A549 (cell line): ENCODE measurements around the gene PRTFDC1. TPM values are rescaled to one million over a fixed set of nuclear protein-coding genes. Genes with fewer than 3 reads are reported as not detected.
A peak's percentile ranks its signal among the peaks of the same experiment; 100 is the strongest.
"Not testable (repeated sequence)": the region's sequence is repeated elsewhere in the genome, so short reads cannot be mapped to it uniquely, and the experiment has no call there.

Experiments used
- ATAC-seq, 2 experiments: fragments of 200-7000 bp in 1 of 2; fragments of >200 bp in 1 of 2; cut with Nextera tagmentation in 1 of 2; cut with Tn5 transposase in 1 of 2; 3 replicates each; pipeline versions ENCODE4 v1.8.0 to v1.9.1; 2018 to 2020; ENCODE audit warnings: mild to moderate bottlenecking in 1 of 2, moderate library complexity in 1 of 2
- CTCF ChIA-PET: fragments of 300-600 bp; sonication (Branson Sonifier 250); formaldehyde crosslinking; extraction: SDS; loops from one replicate; lab custom pipeline; 2021; ENCODE audit warnings: antibody characterized with exemption, inconsistent platforms; lab: Yijun Ruan, JAX
- POLR2A ChIA-PET: fragments of 350-600 bp; formaldehyde crosslinking; extraction: SDS; loops from one replicate; lab custom pipeline; 2021; ENCODE audit warnings: antibody characterized with exemption, inconsistent platforms; lab: Yijun Ruan, JAX
- DNase-seq, 2 experiments: peaks; one replicate each; pipeline versions ENCODE4 v3.0.0 to v3.0.0-alpha.2; 2011 to 2016; ENCODE audit warnings: low read depth in 1 of 2, low spot score in 1 of 2
- FAIRE-seq: peaks from 2 replicates; lab custom pipeline; 2011; peaks lifted over from hg19 to GRCh38; lab: Jason Lieb, UNC
- H3K27ac ChIP-seq, 2 experiments: fragments of >200 bp; sonication (Bioruptor Twin); formaldehyde crosslinking; 3 replicates each; pipeline ENCODE4 v1.5.1; 2016 to 2017
- H3K4me1 ChIP-seq: fragments of >200 bp; sonication (Bioruptor Twin); formaldehyde crosslinking; 3 replicates; pipeline ENCODE4 v1.6.1; 2016
- H3K4me2 ChIP-seq: fragments of >200 bp; sonication (Bioruptor Twin); formaldehyde crosslinking; 3 replicates; pipeline ENCODE4 v1.6.1; 2016
- H3K4me3 ChIP-seq: fragments of >200 bp; sonication (Bioruptor Twin); formaldehyde crosslinking; 3 replicates; pipeline ENCODE4 v1.5.1; 2016
- H3K9me3 ChIP-seq: fragments of >200 bp; sonication (Bioruptor Twin); formaldehyde crosslinking; 3 replicates; pipeline ENCODE4 v1.6.1; 2016
- ATOH8 ChIP-seq: fragments of 250-450 bp; sonication (Bioruptor Pico); IDR thresholded peaks from 2 replicates; pipeline ENCODE4 v1.5.0; 2020; ENCODE audit warnings: low read depth, mild to moderate bottlenecking, moderate library complexity
- CHD4 ChIP-seq: fragments of 200-600 bp; sonication (generic); IDR thresholded peaks from 2 replicates; pipeline ENCODE4 v1.6.1; 2016; ENCODE audit warnings: antibody characterized with exemption, mild to moderate bottlenecking, borderline replicate concordance
- FOSL2 ChIP-seq, 2 experiments: fragments of 450-650 bp in 1 of 2; fragments of >200 bp in 1 of 2; sonication (Bioruptor Twin) in 1 of 2; formaldehyde crosslinking; IDR thresholded peaks; 2 replicates each; pipeline versions ENCODE4 v1.5.0 to v1.6.1; 2016 to 2020; ENCODE audit warnings: mild to moderate bottlenecking in 1 of 2, moderate library complexity in 1 of 2
- FOXS1 ChIP-seq: fragments of 250-450 bp; sonication (Bioruptor Pico); IDR thresholded peaks from 2 replicates; pipeline ENCODE4 v1.5.0; 2020; ENCODE audit warnings: mild to moderate bottlenecking, moderate library complexity
- GATA3 ChIP-seq: IDR thresholded peaks from 2 replicates; pipeline ENCODE4 v1.6.1; 2012; ENCODE audit warnings: borderline replicate concordance
- NPAS2 ChIP-seq: fragments of 250-450 bp; sonication (Bioruptor Pico); IDR thresholded peaks from 2 replicates; pipeline ENCODE4 v1.8.0; 2022; ENCODE audit warnings: mild to moderate bottlenecking, moderate library complexity, borderline replicate concordance
- NR3C1 ChIP-seq: fragments of >200 bp; sonication (Bioruptor Twin); formaldehyde crosslinking; IDR thresholded peaks from 3 replicates; pipeline ENCODE4 v1.6.1; 2017
- RAD21 ChIP-seq, 2 experiments: fragments of >200 bp in 1 of 2; sonication (Bioruptor Twin) in 1 of 2; formaldehyde crosslinking in 1 of 2; IDR thresholded peaks in 1 of 2; conservative IDR thresholded peaks in 1 of 2; 2 replicates in 1 of 2; 3 replicates in 1 of 2; pipeline ENCODE4 v1.6.1; 2012 to 2018; ENCODE audit warnings: inconsistent platforms in 1 of 2
- RCOR1 ChIP-seq: fragments of 150-350 bp; IDR thresholded peaks from 2 replicates; pipeline ENCODE4 v1.6.1; 2014; ENCODE audit warnings: antibody characterized with exemption, low read length, low read depth
- REST ChIP-seq: fragments of 200-600 bp; sonication (generic); IDR thresholded peaks from 2 replicates; pipeline ENCODE4 v1.6.1; 2016; ENCODE audit warnings: antibody characterized with exemption, mild to moderate bottlenecking, moderate library complexity
- SMC3 ChIP-seq: fragments of >200 bp; sonication (Bioruptor Twin); formaldehyde crosslinking; IDR thresholded peaks from 3 replicates; pipeline ENCODE4 v1.6.1; 2018; ENCODE audit warnings: inconsistent platforms
- USF2 ChIP-seq: fragments of 450-650 bp; IDR thresholded peaks from 2 replicates; pipeline ENCODE4 v1.6.1; 2014; ENCODE audit warnings: antibody characterized with exemption
- ZC3H11A ChIP-seq: fragments of 450-650 bp; IDR thresholded peaks from 2 replicates; pipeline ENCODE4 v1.6.1; 2014; ENCODE audit warnings: antibody characterized with exemption, mild to moderate bottlenecking
- ZSCAN20 ChIP-seq: fragments of 250-450 bp; sonication (Bioruptor Pico); IDR thresholded peaks from 2 replicates; pipeline ENCODE4 v1.8.0; 2022; ENCODE audit warnings: mild to moderate bottlenecking, moderate library complexity
- WGBS: methylation state at CpG from one replicate; pipeline ENCODE4 v1.1.6; 2017; ENCODE audit errors: missing lambda C conversion rate; 5-methylcytosine and 5-hydroxymethylcytosine counted together
- polyA plus RNA-seq, 4 experiments: library from polyadenylated mRNA; depleted of rRNA in 3 of 4; stranded (reverse); fragments of >200 nt; fragmentation: RNase III in 1 of 4; extraction: RNeasy Plus Mini Kit Qiagen cat#74134 plus additional on column Dnase treatment in 1 of 4; gene quantifications; 2 replicates in 3 of 4; 3 replicates in 1 of 4; pipeline ENCODE4 v1.2.3, GENCODE V29; 2011 to 2017
- TF ChIP-seq, protein P1 (sequence below): fragments of 150-350 bp; IDR thresholded peaks from 2 replicates; pipeline ENCODE4 v1.6.1; 2014; ENCODE audit warnings: low read depth, mild to moderate bottlenecking, low read length

Gene PRTFDC1
- polyA plus RNA-seq, 2 of the 4 experiments (the other 2 are of a cell fraction), result 35.6 to 39.2 TPM

DNA sequence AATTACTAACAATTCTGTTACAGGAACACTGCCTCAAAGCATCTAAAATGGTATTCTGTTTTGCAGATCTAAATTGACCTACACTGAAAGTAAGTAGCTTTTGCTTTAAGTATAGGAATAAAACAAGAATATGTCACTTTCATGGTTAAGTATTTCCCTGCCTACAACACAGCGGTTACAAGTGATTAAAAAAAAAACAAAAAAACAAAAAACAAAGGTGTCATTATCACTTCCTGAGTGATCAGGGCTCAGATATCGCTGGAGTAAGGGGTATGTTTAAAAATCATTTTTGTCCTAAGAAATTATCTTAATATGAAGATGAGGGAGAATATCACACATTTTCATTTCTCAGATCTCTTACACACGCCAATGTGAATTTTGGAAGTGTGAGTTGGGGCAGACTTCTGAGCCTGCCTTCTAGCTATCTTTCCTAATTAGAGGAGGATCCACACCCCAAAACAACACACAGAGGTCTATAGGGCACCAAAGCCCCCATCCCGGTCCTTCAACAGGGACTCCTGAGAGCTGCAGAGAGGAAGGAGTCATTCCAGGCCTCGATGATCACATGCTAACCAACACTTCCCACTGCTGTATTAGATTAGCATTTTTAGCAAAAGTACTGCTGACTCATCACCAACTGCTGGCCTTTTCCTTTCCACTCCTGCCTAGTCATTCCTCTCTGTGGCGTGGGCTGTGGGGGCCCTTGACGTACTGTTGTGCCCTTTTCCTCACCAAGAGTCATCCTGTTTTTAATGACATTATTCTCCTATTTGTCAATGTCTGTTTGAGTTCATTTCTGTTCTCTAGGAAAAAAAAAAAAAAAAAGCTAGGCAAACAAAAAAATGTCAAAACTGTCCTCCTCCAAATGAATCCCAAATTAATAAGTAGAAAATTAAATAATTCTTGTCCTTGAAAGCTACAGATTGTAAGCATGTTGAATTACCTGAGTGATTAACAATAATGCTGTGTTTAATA is 31.2 kb downstream of the PRTFDC1 start (continued):
- TF ChIP-seq NPAS2 (CRISPR knock-in tag), result no peak
- 0 out of 2 replicates have a peak, but pooled peaks have one; percentile 54 for TF ChIP-seq FOXS1 (CRISPR knock-in tag)
- TF ChIP-seq GATA3, result no peak
- no peak for TF ChIP-seq FOSL2 (IDR thresholded peaks at IDR 0.05)
- TF ChIP-seq FOSL2 (CRISPR knock-in tag; IDR thresholded peaks at IDR 0.05), result peak; percentile 77
- no peak for TF ChIP-seq RCOR1
- no peak for TF ChIP-seq CHD4

- H3K4me3 ChIP-seq, H3K27ac ChIP-seq, CTCF ChIA-PET, DNase-seq, POLR2A ChIA-PET, ATAC-seq, FAIRE-seq, H3K4me2 ChIP-seq: not testable (repeated sequence)
- H3K9me3 ChIP-seq, result peaks cover 11% of the 10 kb centered on the region; the same call in 1 of the 3 replicates
- 98% methylated on average over 2 of the region's 2 CpGs for WGBS
- peaks cover 15% of the 10 kb centered on the region for H3K4me1 ChIP-seq
These were observed 32.2 kb downstream of the PRTFDC1 start for GRCh38 chr10:24920192-24920591.

DNA sequence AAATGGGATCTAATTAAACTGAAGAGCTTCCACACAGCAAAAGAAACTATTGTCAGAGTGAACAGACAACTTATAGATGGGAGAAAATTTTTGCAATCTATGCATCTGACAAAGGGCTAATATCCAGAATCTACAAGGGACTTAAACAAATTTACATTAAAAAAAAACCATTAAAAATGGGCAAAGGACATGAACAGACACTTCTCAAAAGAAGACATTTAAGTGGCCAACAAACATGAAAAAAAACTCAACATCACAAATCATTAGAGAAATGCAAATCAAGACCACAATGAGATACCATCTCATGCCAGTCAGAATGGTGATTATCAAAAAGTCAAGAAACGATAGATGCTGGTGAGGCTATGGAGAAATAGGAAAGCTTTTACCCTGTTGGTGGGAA is 32.8 kb downstream of the PRTFDC1 start:
- CTCF ChIA-PET, result not testable (repeated sequence)

GRCh38 chr10:24917979-24918378 is 34.4 kb downstream of the PRTFDC1 start:
- Histone ChIP-seq H3K4me3 (no peak overlapping the region), H3K4me1 (peaks cover 15% of the 10 kb centered on the region), H3K9me3 (peaks cover 11% of the 10 kb centered on the region; the same call in 1 of the 3 replicates), H3K4me2 (no peak overlapping the region), H3K27ac (no peak overlapping the region)
- DNase-seq, result no peak
- ATAC-seq, result no peak
- FAIRE-seq, result no peak
- TF ChIP-seq ZC3H11A, result no peak
- no peak for TF ChIP-seq SMC3
- TF ChIP-seq ZSCAN20 (CRISPR knock-in tag), result no peak
- ChIA-PET CTCF (no interaction called here), POLR2A (no interaction called here)

More for the DNA sequence above, 32.8 kb downstream of the PRTFDC1 start:
- Histone ChIP-seq H3K9me3 (peaks cover 11% of the 10 kb centered on the region; the same call in 1 of the 3 replicates), H3K4me1 (peaks cover 15% of the 10 kb centered on the region)
- H3K4me3 ChIP-seq, H3K27ac ChIP-seq, H3K4me2 ChIP-seq, DNase-seq, POLR2A ChIA-PET, FAIRE-seq, ATAC-seq: not testable (repeated sequence)
- 100% methylated on average over 1 of the region's 1 CpG for WGBS

DNA sequence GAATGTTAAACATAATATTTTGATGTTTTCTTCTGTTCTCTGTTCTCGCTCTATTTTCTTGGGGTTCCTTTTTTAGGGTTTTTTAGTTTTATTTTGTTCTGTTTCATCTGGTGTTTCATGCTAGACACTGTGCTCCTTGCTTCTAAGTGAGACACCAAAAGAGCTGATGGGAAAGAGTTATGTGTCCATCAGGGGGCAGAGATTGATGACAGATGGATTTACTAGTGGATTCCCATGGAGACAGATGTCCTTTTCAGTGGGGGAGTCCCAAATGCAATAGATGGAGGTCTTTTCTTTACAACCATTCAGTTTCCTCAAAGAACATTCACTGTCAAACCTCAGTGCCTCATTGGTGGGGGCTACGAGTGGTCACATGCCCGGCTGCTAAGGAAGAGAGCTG is 34.9 kb downstream of the PRTFDC1 start:
- ATAC-seq (no peak), FAIRE-seq (no peak), DNase-seq (no peak)
- 95% methylated on average over 3 of the region's 3 CpGs for WGBS
- ChIA-PET CTCF (no interaction called here), POLR2A (no interaction called here)
- TF ChIP-seq ZSCAN20 (CRISPR knock-in tag) (no peak), REST (no peak), ATOH8 (CRISPR knock-in tag) (no peak), RAD21 (conservative IDR thresholded peaks at IDR 0.05 in 1 of 2, IDR thresholded peaks at IDR 0.05 in 1 of 2) (no peak), NR3C1 (no peak), USF2 (no peak)
- TF ChIP-seq, protein P1, sequence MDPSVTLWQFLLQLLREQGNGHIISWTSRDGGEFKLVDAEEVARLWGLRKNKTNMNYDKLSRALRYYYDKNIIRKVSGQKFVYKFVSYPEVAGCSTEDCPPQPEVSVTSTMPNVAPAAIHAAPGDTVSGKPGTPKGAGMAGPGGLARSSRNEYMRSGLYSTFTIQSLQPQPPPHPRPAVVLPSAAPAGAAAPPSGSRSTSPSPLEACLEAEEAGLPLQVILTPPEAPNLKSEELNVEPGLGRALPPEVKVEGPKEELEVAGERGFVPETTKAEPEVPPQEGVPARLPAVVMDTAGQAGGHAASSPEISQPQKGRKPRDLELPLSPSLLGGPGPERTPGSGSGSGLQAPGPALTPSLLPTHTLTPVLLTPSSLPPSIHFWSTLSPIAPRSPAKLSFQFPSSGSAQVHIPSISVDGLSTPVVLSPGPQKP, result no peak
- Histone ChIP-seq H3K9me3 (peaks cover 11% of the 10 kb centered on the region; the same call in 1 of the 3 replicates), H3K4me1 (peaks cover 15% of the 10 kb centered on the region), H3K27ac (no peak overlapping the region), H3K4me2 (no peak overlapping the region), H3K4me3 (no peak overlapping the region)
